MCF 10A (cell line): ENCODE results near the gene RAP1GAP2. TPM values are rescaled to one million over a fixed set of nuclear protein-coding genes. Genes with fewer than 3 reads are reported as not detected.
A peak's percentile ranks its signal among the peaks of the same experiment; 100 is the strongest.

Experiments used
- BruUV-seq: library from RNA; stranded (reverse); fragments of 400-500 nt; replicated peaks from 2 replicates; lab custom pipeline; 2021; lab: Mats Ljungman, UMichigan
- CTCF ChIA-PET: fragments of 300-600 bp; sonication (Branson Sonifier 250); formaldehyde crosslinking; extraction: SDS; loops from one replicate; lab custom pipeline; 2021; ENCODE audit warnings: antibody characterized with exemption, inconsistent platforms; lab: Yijun Ruan, JAX
- POLR2A ChIA-PET: fragments of 300-600, 350-650 bp; sonication (Branson Sonifier 250); formaldehyde crosslinking; extraction: SDS; loops from one replicate; lab custom pipeline; 2020; ENCODE audit warnings: antibody characterized with exemption, inconsistent platforms; lab: Yijun Ruan, JAX
- DNase-seq: peaks from one replicate; pipeline ENCODE4 v3.0.0-alpha.2; 2018; ENCODE audit not compliant: unreplicated experiment
- H3K27ac Mint-ChIP-seq: one replicate; pipeline ENCODE4 v1.8.0; 2022; ENCODE audit warnings: mild to moderate bottlenecking, low read depth, mixed read lengths; ENCODE audit not compliant: unreplicated experiment
- H3K27me3 Mint-ChIP-seq: one replicate; pipeline ENCODE4 v1.8.0; 2022; ENCODE audit warnings: mixed read lengths; ENCODE audit not compliant: insufficient read depth, unreplicated experiment
- H3K36me3 Mint-ChIP-seq: one replicate; pipeline ENCODE4 v1.8.0; 2022; ENCODE audit warnings: mild to moderate bottlenecking, moderate library complexity, mixed read lengths; ENCODE audit not compliant: insufficient read depth, unreplicated experiment
- H3K4me1 Mint-ChIP-seq: one replicate; pipeline ENCODE4 v1.8.0; 2022; ENCODE audit warnings: mixed read lengths; ENCODE audit not compliant: insufficient read depth, unreplicated experiment
- H3K4me3 Mint-ChIP-seq: one replicate; pipeline ENCODE4 v1.8.0; 2022; ENCODE audit warnings: mild to moderate bottlenecking, moderate library complexity, mixed read lengths; ENCODE audit not compliant: unreplicated experiment
- H3K9me3 Mint-ChIP-seq: one replicate; pipeline ENCODE4 v1.8.0; 2022; ENCODE audit warnings: mixed read lengths; ENCODE audit not compliant: unreplicated experiment
- intact Hi-C: fragments of 100-400 bp; cut with micrococcal nuclease; formaldehyde crosslinking; loops from 2 replicates; pipeline ENCODE4 v1.14.1; 2022
- total RNA-seq: library from RNA; stranded (reverse); gene quantifications from 2 replicates; pipeline ENCODE4 v1.2.3, GENCODE V29; 2022
- TF ChIP-seq, protein P1 (sequence below): fragments of 200-600 bp; IDR thresholded peaks from one replicate; pipeline ENCODE4 v1.8.0; 2022; ENCODE audit warnings: antibody characterized with exemption, mild to moderate bottlenecking; ENCODE audit not compliant: unreplicated experiment

The RAP1GAP2 gene
- total RNA-seq, 1 experiment from 2014 or later, result 40.2 TPM

- Mint-ChIP-seq H3K9me3 (no peaks in the 10 kb centered on the region), H3K36me3 (peaks cover 5% of the 10 kb centered on the region), H3K27ac (no peak overlapping the region), H3K4me1 (no peaks in the 10 kb centered on the region), H3K27me3 (no peaks in the 10 kb centered on the region), H3K4me3 (no peak overlapping the region)
- DNase-seq, result peak; percentile 69
- ChIA-PET POLR2A (no interaction called here), CTCF (interaction anchor here (0.6 to 3.2 kb wide), 27 partner anchors 8 to 1377 kb away, joined by 3 to 12 read pairs (median 4); no protein-coding TSS in a partner anchor)
- no TSS peak for BruUV-seq
- TF ChIP-seq, protein P1, sequence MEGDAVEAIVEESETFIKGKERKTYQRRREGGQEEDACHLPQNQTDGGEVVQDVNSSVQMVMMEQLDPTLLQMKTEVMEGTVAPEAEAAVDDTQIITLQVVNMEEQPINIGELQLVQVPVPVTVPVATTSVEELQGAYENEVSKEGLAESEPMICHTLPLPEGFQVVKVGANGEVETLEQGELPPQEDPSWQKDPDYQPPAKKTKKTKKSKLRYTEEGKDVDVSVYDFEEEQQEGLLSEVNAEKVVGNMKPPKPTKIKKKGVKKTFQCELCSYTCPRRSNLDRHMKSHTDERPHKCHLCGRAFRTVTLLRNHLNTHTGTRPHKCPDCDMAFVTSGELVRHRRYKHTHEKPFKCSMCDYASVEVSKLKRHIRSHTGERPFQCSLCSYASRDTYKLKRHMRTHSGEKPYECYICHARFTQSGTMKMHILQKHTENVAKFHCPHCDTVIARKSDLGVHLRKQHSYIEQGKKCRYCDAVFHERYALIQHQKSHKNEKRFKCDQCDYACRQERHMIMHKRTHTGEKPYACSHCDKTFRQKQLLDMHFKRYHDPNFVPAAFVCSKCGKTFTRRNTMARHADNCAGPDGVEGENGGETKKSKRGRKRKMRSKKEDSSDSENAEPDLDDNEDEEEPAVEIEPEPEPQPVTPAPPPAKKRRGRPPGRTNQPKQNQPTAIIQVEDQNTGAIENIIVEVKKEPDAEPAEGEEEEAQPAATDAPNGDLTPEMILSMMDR, result peak; percentile 97
- intact Hi-C loops, result loop anchor here (1.0 to 5.0 kb wide), 3 partner anchors 20 to 819 kb away; no protein-coding TSS in a partner anchor
Observed at GRCh38 chr17:2828397-2829038, 32.3 kb downstream of the RAP1GAP2 start.

DNA sequence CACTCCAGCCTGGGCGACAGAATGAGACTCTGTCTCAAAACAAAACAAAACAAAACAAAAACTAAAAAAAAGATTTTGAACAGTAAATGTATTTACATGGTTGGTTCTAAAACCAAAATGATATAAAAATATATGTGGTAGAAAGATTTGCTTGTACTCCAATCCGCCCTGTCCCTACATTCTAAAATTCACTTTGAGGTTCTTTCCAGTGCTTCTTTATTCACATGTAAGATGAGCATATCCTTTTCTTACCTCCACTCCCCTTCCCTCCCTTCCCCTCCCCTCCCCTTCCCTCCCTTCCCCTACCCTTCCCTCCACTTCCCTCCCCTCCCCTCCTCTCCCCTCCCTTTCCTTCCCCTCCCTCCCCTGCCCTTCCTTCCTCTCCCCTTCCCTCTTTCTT is 34.4 kb downstream of the RAP1GAP2 start:
- BruUV-seq, result no TSS peak
- DNase-seq, result no peak
- ChIA-PET POLR2A (no interaction called here), CTCF (interaction anchor here (0.7 to 3.2 kb wide), 3 partner anchors 182 to 816 kb away, joined by 3 to 12 read pairs (median 8); no protein-coding TSS in a partner anchor)
- Mint-ChIP-seq H3K9me3 (no peaks in the 10 kb centered on the region), H3K27ac (no peak overlapping the region), H3K4me1 (no peaks in the 10 kb centered on the region), H3K4me3 (no peak overlapping the region), H3K36me3 (peaks cover 5% of the 10 kb centered on the region), H3K27me3 (no peaks in the 10 kb centered on the region)
- intact Hi-C loops, result no loop called here
- TF ChIP-seq, protein P1, result no peak

GRCh38 chr17:2835780-2836179 is 39.5 kb downstream of the RAP1GAP2 start:
- TF ChIP-seq, protein P1, result no peak
- Mint-ChIP-seq H3K27me3 (no peaks in the 10 kb centered on the region), H3K4me1 (no peaks in the 10 kb centered on the region), H3K9me3 (no peaks in the 10 kb centered on the region), H3K27ac (no peak overlapping the region), H3K4me3 (no peak overlapping the region), H3K36me3 (no peaks in the 10 kb centered on the region)
- CTCF ChIA-PET, result interaction anchor here (0.7 to 3.9 kb wide), 6 partner anchors 12 to 767 kb away, joined by 3 to 24 read pairs (median 4); no protein-coding TSS in a partner anchor
- no TSS peak for BruUV-seq
- no peak for DNase-seq
- POLR2A ChIA-PET, result no interaction called here
- intact Hi-C loops, result no loop called here

DNA sequence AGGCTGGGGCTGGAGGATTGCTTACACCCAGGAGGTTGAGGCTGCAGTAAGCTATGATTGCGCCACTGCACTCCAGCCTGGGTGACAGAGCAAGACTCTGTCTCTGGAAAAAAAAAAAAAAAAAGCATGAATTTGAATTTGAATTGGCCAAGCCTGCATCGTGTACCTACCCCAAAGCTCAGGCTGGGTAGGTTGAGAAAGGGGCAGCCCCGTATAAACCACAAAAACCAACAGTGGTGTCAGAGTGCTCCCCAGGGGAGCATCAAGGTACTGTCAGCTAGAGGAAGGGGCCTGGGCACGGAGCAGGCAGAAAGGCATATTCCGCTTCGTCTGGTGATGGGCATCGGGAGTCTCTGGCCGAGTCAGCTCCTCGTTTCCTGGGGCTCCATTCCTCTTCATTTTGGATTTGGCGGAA is 40.9 kb downstream of the RAP1GAP2 start:
- Mint-ChIP-seq H3K27ac (no peak overlapping the region), H3K36me3 (no peaks in the 10 kb centered on the region), H3K4me1 (no peaks in the 10 kb centered on the region), H3K4me3 (no peak overlapping the region), H3K27me3 (no peaks in the 10 kb centered on the region), H3K9me3 (no peaks in the 10 kb centered on the region)
- ChIA-PET POLR2A (interaction anchor here (0.6 kb wide), 1 partner anchor 210 kb away, joined by 3 read pairs; no protein-coding TSS in a partner anchor), CTCF (interaction anchor here (1.4 to 3.9 kb wide), 2 partner anchors 11 to 94 kb away, joined by 5 to 24 read pairs; no protein-coding TSS in a partner anchor)
- intact Hi-C loops, result no loop called here
- no peak for DNase-seq
- TF ChIP-seq, protein P1, result no peak
- no TSS peak for BruUV-seq
